Measurements from ENCODE around the gene MTMR3.

The MTMR3 gene

GRCh38 chr22:30079952-30080533 is 197.1 kb downstream of the MTMR3 start, which contains the start of gene HORMAD2:
Gene HORMAD2 (plus strand): TSS chr22:30080464. CDS start chr22:30093953, 13,489 bp downstream.
- peak within 1 kb of the TSS; percentile 56 for H3K4me3 ChIP-seq (ENCODE audit: low read depth, low read length)
- TF ChIP-seq, protein P1, sequence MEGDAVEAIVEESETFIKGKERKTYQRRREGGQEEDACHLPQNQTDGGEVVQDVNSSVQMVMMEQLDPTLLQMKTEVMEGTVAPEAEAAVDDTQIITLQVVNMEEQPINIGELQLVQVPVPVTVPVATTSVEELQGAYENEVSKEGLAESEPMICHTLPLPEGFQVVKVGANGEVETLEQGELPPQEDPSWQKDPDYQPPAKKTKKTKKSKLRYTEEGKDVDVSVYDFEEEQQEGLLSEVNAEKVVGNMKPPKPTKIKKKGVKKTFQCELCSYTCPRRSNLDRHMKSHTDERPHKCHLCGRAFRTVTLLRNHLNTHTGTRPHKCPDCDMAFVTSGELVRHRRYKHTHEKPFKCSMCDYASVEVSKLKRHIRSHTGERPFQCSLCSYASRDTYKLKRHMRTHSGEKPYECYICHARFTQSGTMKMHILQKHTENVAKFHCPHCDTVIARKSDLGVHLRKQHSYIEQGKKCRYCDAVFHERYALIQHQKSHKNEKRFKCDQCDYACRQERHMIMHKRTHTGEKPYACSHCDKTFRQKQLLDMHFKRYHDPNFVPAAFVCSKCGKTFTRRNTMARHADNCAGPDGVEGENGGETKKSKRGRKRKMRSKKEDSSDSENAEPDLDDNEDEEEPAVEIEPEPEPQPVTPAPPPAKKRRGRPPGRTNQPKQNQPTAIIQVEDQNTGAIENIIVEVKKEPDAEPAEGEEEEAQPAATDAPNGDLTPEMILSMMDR (IDR thresholded peaks at IDR 0.05; ENCODE audit: low read depth, low read length, missing control alignments): no peak
- DNase-seq (ENCODE audit: low read depth): peak; percentile 36

Measured in GM12864 (cell line).